H54 (cell line): ENCODE data around the gene CHST4.
A peak's percentile ranks its signal among the peaks of the same experiment; 100 is the strongest.
"Not testable (repeated sequence)": the region's sequence is repeated elsewhere in the genome, so short reads cannot be mapped to it uniquely, and the experiment has no call there.

Source experiments
- DNase-seq: peaks from one replicate; pipeline ENCODE4 v3.0.0; 2011; ENCODE audit warnings: low spot score, mixed read lengths; ENCODE audit not compliant: insufficient read length
- FAIRE-seq: peaks from 3 replicates; lab custom pipeline; 2011; peaks lifted over from hg19 to GRCh38; lab: Jason Lieb, UNC
- POLR2A ChIP-seq: IDR thresholded peaks from 2 replicates; pipeline ENCODE4 v1.6.1; 2011; ENCODE audit warnings: low read depth, mild to moderate bottlenecking, low read length

The CHST4 gene

DNA sequence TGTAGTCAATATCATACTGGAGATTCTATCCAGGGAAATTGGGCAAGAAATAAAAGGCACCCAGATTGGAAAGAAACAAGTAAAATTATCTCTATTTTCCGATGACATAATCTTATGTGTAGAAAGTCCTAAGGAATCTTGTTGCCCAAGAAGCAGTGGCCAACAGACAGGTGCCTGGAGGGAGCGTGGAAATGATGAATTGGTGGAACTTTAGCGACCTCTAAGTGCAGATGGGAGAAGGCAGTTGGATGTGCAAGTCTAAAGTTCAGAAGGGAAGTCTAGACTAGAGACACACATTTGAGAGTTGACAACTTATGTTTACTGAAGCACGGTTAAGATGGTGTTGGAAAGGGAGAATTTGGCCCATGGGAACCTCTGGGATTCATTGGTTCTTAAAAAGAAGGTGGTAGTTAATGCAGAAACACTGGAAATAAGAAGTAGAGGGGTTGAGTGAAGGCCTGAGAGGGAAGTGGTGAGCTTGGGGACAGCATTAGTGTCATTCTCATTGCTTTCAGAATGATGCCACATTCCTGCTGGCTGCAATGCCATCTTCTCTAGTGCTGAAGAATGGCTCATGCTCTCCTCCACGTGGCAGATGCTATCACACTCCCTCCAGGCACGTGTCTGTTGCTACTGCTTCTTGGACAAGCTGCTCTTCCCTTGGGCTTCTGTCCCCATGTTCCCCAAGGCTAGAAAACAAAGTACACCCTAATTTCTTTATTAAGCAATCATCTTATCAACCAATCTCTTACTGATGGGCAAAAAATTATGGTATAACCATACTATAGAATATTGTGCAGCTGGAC lies 26.7 kb downstream of the CHST4 start:
- DNase-seq: no peak
- TF ChIP-seq POLR2A: no peak
- no peak for FAIRE-seq

DNA sequence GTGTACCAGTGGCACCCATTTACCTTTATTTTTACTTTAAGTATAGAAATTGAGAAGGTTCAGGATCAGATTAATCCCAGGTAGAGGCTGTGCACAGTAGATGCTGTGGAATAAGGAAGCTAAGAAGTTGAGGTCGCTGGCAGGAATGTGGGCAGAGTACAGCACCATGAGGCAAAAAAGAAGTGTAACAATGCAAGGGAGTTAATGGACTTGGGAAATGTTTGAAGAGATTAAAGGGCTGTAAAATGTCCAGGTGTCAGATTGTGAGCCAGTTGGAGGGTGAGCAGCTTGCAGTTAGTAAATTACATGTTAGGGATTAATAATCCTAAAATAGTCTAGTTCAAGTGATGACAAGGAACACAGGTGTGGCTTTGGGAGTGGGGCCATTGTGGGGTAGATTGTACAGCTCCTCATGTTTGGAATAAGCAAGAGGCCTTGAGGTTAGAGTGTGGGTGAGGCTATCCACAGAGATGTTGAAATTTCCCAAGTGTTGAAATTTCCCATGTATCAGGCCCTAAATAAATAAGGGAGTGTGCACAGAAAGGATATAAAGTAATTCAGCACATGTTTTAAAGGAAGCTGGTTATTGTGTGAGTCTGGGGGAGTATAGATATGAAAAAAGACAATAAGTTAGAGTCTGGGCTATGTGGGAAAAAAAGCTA lies 29.1 kb downstream of the CHST4 start:
- TF ChIP-seq POLR2A: no peak
- DNase-seq (no peak), FAIRE-seq (no peak)

DNA sequence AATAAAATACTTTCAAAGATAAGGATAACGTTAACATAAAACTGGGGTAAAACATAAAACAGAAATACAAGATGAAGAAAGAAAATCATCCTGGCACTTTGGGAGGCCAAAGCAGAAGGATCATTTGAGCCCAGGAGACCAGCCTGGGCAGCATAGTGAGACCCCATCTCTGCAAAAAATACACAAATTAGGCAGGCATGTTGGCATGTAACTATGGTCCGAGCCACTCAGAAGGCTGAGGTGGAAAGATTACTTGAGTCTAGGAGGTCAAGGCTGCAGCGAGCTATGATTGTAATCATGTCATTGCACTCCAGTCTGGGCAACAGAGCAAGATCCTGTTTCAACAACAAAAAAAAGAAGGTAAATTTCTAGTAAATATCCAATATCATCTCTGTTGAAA lies 31.1 kb downstream of the CHST4 start:
- FAIRE-seq: no peak
- DNase-seq: no peak
- TF ChIP-seq POLR2A: no peak

DNA sequence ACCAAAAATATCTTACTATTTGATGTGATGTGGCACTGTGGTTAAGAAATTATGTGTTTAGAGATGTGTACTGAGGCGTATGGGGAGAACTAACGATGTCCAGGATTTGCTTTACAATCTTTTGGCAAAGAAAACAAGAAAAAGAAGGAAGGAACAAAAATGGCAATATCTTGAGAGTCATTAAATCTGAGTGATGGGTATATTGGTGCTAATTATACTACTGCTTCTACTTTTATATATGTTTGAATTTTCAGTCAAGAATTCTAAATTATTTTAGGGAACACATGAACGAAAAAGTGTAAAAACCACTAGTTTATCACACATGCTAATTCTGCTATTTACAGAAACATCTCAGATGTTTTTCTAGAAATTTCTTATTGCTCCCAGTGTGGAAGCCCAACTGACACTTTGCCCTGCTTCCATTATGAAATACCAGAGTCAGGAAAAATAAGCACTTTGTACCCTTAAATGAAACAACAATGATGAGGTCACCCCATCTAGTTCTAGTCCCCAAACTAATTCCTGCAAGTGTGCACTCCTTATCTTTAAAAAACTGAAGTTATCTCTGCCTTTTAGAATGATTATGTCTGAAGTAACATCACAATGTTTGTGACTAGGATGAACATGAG lies 31.8 kb downstream of the CHST4 start:
- FAIRE-seq (no peak), DNase-seq (no peak)
- TF ChIP-seq POLR2A: no peak

DNA sequence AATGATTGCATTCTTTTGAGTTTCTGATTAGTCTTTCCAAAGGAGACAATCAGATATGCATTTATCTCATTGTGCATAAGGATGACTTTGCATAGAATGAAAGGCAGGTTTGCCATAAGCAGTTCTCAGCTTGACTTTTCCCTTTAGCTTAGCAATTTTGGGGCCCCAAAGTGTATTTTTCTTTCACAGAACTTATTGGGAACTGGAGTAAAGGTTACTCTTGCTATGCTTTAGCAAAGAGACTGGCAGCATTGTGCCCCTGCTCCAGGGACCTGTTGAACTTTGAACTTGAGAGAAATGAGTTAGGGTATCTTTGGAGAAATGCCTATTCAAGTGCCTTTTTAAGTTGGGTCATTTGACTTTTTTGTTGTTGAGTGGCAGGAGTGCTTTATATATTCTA lies 33.6 kb downstream of the CHST4 start:
- FAIRE-seq: no peak
- DNase-seq: no peak
- TF ChIP-seq POLR2A: no peak

DNA sequence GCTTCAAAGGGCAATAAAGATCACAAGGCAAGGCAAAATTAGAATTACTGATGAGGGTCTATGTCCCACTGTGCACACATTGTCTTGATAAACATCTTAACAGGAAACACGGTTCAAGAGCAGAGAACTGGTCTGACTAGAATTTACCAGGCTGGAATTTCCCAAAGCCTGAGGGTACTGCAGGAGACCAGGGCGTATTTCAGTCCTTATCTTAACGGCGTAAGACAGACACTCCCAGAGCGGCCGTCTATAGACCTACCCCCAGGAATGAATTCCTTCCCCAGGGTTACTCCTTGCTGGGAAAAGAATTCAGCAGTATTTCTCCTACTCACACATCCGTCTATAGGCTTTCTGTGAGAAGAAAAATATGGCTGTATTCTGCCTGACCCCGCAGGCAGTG lies 35.7 kb downstream of the CHST4 start:
- DNase-seq, FAIRE-seq: not testable (repeated sequence)

DNA sequence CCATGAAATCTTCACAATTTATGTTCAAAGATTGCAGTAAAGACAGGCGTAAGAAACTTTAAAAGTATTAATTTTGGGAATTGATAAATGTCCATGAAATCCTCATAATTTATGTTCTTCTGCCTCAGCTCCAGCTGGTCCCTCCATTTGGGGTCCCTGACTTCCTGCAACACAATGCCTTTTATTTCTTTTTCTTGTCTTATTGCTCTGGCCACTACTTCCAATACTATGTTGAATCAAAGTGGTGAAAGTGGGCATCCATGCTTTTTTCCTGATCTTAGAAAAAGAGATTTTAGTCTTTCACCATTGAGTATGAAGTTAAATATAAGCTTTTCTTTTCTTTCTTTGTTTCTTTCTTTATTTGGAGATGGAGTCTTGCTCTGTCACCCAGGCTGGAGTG lies 36.3 kb downstream of the CHST4 start:
- no peak for FAIRE-seq
- no peak for TF ChIP-seq POLR2A
- no peak for DNase-seq

DNA sequence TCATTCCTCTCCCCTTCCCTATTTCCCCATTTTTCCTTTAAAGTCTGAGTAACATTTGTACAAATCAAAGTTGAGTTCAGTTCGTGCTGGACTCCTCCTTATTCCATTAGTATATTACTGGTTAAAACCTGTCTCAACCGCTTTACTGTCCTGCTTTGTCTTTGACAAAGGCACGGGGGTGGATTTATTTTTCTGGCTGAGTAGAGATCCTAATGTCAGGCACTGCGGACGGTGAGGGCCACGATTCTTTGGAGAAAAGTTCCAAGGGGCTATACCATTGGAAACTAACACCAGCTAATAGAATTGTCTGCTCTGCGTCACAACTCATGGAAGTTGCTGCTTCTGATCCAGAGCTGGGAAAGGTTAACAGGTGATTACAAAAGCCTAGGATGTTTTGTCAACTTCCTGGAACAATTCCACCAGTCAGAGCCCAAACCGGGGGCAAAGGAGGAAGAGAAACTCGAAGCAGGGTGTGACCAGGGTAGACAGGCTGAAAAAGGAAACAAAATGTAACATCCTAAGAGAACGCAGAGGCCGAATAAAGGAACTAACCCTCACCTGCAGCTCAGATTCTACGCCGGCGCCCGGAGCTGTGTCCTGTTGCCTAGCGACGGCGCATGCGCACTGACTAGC lies 38.2 kb downstream of the CHST4 start:
- FAIRE-seq (peak; percentile 75), DNase-seq (no peak)
- no peak for TF ChIP-seq POLR2A

DNA sequence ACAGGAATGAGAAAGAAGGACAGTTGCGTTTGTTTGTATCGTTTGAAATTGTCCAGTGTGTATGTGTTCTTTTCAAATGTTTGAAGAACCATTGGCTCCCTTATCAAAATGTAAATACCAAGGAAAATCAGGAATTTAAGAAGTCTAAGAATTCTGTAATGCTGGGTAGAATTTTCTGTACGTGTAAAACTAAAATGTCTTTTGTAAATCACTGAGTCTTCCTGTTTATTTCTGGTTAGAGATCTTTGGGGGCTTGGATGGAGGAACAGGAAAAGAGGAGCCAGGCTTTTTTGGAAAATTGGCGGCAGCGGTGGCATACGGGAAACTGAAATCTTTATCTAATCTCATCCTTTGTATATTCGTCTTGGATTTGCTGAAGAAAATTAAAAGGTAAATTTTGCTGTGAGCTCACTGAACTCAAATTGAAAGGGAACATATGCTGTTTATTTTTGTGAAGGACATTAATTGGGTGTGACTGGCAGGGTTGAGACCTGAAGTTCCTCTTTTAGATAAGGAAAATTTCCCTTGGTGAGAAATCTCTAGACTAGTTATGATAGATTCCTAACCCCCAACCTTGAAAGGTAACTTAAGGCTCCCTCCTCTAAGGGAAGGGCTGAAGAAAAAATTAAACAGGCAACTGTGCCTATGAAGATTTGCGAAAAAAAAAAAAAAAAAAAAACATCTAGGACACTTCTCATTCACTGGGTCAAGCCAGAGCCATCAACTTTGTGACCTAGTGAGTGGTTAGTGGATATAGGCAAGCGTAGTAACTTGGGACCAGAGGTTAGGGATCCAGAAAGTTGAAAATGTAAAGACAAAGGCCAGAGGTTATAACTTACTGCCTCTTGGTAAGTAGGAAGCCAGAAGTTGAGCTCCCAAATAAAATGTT lies 39.8 kb downstream of the CHST4 start:
- DNase-seq (no peak), FAIRE-seq (no peak)
- TF ChIP-seq POLR2A: no peak

DNA sequence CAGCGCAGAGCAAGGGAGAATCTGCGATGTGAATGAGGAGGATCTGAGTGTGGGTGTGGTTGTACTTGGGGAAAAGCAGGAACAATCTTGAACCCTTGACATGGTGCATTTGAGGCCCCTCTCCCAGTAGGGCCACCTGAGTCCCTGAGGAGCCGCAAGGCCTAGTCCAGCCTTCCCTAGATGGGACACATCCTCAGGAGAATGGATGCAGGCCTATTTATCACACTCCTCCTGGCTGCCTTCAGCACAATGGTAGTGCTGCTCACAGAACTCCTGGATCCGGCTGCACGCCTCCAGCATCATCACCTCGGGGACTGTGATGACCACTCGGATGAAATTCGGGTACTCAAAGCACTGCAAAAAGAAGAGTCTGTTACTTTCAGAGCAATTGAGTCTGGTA lies 41.7 kb downstream of the CHST4 start:
- FAIRE-seq: no peak
- no peak for DNase-seq
- TF ChIP-seq POLR2A: no peak

DNA sequence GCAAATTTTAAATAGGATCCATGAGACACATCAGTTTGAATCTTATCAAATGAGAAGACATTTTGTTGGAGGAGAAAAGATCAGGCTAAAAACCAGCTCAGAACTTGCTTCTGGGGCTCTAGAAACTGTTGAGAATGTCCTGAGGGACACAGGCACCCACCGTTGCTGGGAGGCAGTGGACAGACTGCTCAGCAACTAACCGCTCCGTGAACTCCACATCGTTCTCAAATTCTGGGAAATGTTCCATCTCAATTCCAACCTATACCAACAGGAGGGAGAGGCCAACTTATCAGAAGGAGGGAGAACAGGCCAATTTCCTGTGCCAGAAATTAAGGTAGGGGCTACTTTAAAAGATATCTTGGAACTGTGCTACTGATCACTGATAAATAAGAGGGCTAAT lies 42.3 kb downstream of the CHST4 start:
- no peak for FAIRE-seq
- no peak for DNase-seq
- no peak for TF ChIP-seq POLR2A

DNA sequence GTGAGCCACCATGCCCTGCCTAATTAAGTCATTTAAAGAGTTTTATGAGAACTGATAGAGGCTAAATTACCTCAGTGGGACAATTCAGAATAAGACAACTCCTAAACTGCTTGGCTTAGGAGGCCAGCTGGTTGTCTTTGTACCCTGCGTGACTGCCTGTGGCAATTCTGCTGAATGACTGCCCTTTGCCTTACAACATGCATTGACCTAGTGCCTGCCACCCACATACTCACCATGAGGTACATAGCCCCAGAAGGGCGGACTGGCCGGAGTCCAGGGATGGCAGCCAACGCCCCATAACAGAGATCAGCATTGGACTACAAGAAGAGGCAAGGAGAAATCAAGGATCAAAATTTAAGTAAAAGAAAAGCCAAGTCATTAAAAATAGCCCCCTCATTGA lies 43.4 kb downstream of the CHST4 start:
- FAIRE-seq (no peak), DNase-seq (no peak)
- no peak for TF ChIP-seq POLR2A

DNA sequence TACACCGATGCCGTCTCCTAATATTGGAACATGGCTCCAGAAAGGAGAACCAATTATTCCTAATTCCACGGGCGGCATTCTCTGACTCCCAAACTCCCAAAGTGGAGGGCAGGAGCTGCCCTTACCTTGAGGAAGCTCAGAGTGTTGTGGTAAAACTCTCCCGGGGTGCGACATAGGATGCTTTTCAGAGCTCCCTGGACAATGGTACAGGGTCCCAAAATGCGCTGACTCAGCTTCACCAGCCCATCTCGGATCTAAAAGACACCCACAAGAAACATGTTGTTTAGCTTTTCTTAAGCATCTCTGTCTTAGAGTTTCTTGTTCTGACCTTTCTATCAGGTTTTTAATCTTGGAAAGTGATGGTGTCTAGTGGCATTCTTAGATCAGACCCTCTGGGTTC lies 43.9 kb downstream of the CHST4 start:
- FAIRE-seq: no peak
- no peak for TF ChIP-seq POLR2A
- no peak for DNase-seq
